NCI-H69 (cell line): ENCODE results near the gene ZNF541.
"Not testable (repeated sequence)": the region's sequence is repeated elsewhere in the genome, so short reads cannot be mapped to it uniquely, and the experiment has no call there.

Source experiments
- DNase-seq: peaks from one replicate; lab custom pipeline; 2025; lab: John Stamatoyannopoulos, UW

Gene ZNF541

GRCh38 chr19:47599671-47600245 is 26.8 kb upstream of the ZNF541 start:
- not testable (repeated sequence) for DNase-seq

- DNase-seq, result peak; percentile 24
These were observed 25.7 kb upstream of the ZNF541 start for GRCh38 chr19:47598407-47599349.

GRCh38 chr19:47595944-47596343 is 23.0 kb upstream of the ZNF541 start:
- DNase-seq, result no peak

GRCh38 chr19:47593860-47594259 is 20.9 kb upstream of the ZNF541 start:
- DNase-seq, result no peak

- no peak for DNase-seq
These were observed 16.9 kb upstream of the ZNF541 start for GRCh38 chr19:47589824-47590223.

GRCh38 chr19:47587295-47587694 is 14.3 kb upstream of the ZNF541 start:
- DNase-seq, result no peak

GRCh38 chr19:47583161-47583560 is 10.2 kb upstream of the ZNF541 start:
- not testable (repeated sequence) for DNase-seq

GRCh38 chr19:47582320-47582909 is 9.5 kb upstream of the ZNF541 start:
- no peak for DNase-seq

- no peak for DNase-seq
These were observed 8.8 kb upstream of the ZNF541 start for GRCh38 chr19:47581605-47582319.

- no peak for DNase-seq
These were observed 7.4 kb upstream of the ZNF541 start for GRCh38 chr19:47580397-47580796.

GRCh38 chr19:47572635-47573034 is 313 bp downstream of the ZNF541 start:
- DNase-seq, result no peak

GRCh38 chr19:47569331-47569730 is 3.6 kb downstream of the ZNF541 start:
- DNase-seq, result no peak

GRCh38 chr19:47564081-47564480 is 8.9 kb downstream of the ZNF541 start:
- DNase-seq, result no peak

GRCh38 chr19:47561440-47562057 is 11.4 kb downstream of the ZNF541 start:
- no peak for DNase-seq

GRCh38 chr19:47560999-47561398 is 11.9 kb downstream of the ZNF541 start:
- DNase-seq, result no peak

- DNase-seq, result no peak
These were observed 22.8 kb downstream of the ZNF541 start for GRCh38 chr19:47550129-47550528.

GRCh38 chr19:47549261-47549862 is 23.6 kb downstream of the ZNF541 start:
- DNase-seq, result no peak

- DNase-seq, result no peak
These were observed 25.7 kb downstream of the ZNF541 start for GRCh38 chr19:47547199-47547598.

GRCh38 chr19:47545061-47545948 is 27.6 kb downstream of the ZNF541 start:
- no peak for DNase-seq

GRCh38 chr19:47544476-47544875 is 28.5 kb downstream of the ZNF541 start:
- peak; percentile 31 for DNase-seq
